CD4-positive, alpha-beta T cell treated with Interleukin-12 subunit alpha and Interleukin-12 subunit beta, for 1 hour (primary cell): ENCODE results near the gene SLCO2A1.

Experiments used
- DNase-seq: peaks from one replicate; pipeline ENCODE4 v3.0.0-alpha.2; 2020

The SLCO2A1 gene

GRCh38 chr3:133944641-133945380 is 84.9 kb downstream of the SLCO2A1 start:
- no peak for DNase-seq

DNA sequence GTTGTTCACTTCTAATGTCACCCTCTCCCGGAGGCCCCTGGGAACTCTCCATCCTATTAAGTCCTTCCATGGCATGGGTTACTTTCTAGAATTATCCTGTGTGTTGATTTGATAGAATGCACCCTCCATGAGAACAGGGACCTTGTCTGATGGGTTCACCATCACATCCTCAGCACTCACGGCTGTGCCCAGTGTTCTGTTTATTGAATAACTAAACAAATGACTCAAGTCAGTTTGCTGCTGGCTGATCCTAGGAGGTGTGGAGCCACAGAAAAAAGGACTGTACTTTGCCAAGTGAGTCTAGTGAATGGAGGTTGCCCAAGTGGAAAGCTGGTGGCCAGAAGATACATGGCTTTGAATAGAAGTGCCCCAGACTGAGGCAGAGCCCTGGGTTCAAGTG is 85.5 kb downstream of the SLCO2A1 start:
- DNase-seq = no peak

DNA sequence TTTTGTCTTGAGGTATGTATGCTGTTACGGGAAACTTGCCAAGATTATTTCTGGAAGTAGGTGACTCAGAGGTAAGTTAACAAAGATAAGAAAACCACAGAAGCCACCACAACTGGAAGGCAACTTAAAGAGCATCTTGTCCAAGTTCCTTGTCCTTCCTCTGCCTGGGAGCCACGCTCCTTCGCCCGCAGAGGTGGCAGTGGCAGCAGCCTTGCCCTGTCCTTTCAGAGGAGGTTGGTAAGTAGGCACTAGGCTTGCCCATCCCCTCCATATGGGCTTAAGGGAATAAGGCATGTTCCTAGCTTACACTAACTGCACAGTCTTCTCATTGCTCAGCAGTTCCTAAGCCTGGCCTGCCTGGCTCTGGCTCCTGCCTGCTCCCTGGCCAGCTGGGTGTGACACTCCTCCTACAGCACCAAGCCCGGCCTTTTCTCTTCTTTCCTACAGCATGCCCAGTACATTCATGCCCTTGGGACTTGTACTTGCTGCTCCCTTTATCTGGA is 86.0 kb downstream of the SLCO2A1 start:
- DNase-seq = no peak

GRCh38 chr3:133943031-133943535 is 86.6 kb downstream of the SLCO2A1 start:
- no peak for DNase-seq

DNA sequence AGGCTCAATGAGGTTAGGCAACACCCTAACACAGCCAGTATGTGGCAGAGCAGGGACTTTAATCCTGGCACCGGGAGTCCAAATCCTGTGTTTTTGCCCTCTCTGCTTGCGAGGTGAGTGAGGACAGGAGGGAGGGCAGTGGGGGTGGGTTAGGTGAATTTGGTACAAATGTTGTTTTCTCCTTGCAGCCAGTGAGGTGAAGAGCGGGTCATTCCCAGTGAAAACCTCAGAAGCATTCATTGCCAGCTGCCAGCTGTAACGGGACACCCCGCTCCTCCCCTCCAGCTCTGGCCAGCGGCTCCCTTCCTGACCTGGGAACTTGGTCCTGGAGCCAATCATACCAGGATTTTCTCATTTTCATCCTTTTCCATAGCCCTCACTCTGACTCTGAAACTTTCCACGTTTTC is 88.3 kb downstream of the SLCO2A1 start:
- no peak for DNase-seq

DNA sequence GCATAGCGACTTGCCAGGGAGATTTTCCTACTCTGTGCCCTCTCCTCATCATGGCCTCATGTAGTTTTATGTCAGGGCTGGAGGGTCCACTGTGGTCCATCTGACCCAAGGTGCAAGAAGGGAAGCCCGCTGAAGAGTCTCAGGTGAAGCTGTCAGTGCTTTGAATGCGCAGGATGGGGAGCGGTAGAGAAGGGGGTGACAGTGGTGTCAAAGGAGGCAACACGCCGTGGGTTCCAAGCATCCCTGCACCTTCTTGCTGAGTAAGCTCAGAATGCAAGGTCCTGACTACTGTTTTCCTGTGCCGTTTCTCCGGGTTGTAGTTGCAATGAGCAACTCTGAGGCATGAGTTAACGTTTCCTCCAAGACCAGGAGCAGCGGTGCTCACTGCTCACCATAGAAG is 89.2 kb downstream of the SLCO2A1 start:
- DNase-seq = no peak

- DNase-seq = no peak
Measured at GRCh38 chr3:133939463-133939835, 90.3 kb downstream of the SLCO2A1 start.

DNA sequence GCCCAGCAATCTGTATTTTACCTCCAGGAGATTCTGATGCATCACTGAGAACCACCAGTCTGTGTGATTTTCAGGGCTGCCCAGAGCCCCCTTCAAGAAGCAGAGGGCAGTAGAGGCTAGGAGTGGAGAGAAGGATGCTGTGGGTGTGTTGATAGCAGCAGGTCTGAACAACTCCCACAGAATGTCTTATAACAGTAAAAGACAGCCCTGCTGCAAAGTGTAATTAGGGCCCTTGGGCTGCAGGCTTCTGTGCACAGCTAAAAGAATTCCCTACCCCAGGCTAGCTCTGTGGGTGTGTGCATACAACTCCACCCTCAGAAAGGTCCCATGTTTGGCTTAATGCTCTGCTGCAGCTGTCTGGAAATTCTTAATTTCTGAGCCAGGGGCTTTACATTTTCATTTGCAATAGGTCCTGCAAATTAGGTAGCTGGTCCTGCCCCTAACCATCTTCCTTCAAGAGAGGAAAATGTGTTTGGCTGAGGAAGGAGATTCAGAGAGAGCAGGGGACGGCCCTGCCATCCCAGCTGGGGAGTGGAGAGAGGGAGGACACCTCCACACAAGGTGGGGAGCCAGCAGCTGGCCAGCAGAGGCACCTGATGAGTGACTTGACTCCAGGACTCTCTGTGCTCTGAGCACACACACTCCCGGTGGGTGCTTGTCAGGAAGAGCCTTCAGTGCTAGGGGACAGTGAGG is 90.8 kb downstream of the SLCO2A1 start:
- no peak for DNase-seq

GRCh38 chr3:133937756-133938601 is 91.7 kb downstream of the SLCO2A1 start:
- no peak for DNase-seq

- no peak for DNase-seq
Measured at GRCh38 chr3:133937061-133937686, 92.6 kb downstream of the SLCO2A1 start.

DNA sequence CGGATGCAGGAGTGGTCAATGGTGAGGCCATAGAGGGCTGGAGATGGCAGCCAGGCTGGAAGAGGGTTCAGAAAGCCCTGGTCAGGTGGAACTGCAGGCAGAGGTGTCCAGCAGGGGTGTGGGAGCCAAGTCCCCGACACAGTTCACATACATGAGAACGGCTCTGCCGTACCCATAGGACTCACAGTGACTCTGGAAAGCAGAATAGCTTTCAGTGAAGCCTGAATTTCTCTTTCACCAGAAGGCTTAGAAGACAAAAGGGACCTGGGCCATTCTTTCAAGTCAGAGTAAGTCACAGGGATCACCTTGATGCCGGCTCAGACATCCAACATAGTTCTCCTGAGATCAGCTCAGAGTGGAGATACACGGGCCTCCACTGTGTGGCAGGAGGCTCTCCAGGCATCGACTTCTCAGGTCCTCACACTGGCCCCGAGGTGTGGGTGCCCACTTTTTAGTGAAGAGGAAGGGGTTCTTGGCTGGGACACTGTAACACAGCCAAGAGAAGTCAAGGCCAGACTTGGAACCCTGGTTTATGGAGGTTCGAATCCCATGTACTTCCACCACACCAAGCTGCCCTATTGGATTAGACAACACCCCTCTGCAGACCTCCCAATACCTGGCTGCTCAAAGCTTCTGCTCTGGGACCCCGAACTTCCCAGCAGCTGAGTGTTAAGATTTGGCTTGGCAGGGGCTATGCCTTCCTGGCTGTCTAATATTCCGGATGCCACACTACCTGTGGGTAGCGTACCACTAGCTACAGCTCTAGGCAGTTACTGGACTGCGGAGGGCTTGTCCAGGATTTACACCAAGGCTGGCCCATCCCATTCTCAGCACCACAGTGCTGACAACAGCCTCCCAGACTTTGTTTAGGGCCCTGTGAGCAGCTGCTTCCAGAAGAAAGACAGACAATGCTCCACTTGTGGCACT is 93.6 kb downstream of the SLCO2A1 start:
- no peak for DNase-seq

- no peak for DNase-seq
Measured at GRCh38 chr3:133934996-133935842, 94.5 kb downstream of the SLCO2A1 start.

GRCh38 chr3:133934073-133934970 is 95.4 kb downstream of the SLCO2A1 start:
- no peak for DNase-seq

- no peak for DNase-seq
Measured at GRCh38 chr3:133933097-133934024, 96.4 kb downstream of the SLCO2A1 start.

DNA sequence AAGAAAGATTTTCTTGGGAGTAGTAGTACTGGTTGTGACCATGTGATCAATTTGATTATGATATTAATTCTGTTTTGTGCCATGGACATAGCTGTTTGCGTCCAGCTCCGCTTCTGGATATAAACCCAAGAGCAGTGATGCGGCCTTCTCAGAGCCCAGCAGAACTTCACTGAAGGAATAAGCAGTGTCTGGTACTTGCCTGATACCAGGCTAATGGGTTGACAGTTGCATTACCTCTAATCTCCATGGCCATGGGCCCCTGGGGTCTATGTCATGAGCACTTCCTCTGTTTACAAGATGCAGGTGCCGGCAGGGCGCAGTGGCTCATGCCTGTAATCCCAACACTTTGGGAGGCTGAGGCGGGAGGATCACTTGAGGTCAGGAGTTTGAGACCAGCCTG is 97.7 kb downstream of the SLCO2A1 start:
- DNase-seq = no peak

DNA sequence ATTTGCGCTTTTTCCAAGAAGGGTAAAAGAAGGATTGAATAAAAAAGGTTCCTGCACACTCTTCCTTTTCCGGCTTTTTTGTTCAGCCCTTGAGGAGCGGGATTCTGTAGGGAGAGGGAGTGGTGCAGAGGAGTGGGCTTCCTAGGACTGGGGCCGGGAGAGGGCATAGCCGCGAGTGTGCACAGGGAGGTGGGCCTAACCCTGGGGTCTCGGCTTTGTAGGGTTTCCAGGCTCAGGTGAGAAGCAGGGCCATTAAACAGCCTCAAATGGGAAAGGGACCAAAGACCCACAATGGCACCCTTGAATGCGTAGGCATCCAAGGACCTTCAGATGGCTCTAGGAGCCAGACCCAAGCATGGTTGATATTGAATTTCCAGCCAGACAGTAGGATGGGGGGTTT is 98.6 kb downstream of the SLCO2A1 start:
- no peak for DNase-seq

- DNase-seq = no peak
Measured at GRCh38 chr3:133930341-133930933, 99.3 kb downstream of the SLCO2A1 start.
